ENCODE measurements around the gene BID. TPM values are rescaled to one million over a fixed set of nuclear protein-coding genes. Genes with fewer than 3 reads are reported as not detected.
A peak's percentile ranks its signal among the peaks of the same experiment; 100 is the strongest.

The BID gene
- total RNA-seq, 1 donor from 2014 or later, result 33.6 TPM

DNA sequence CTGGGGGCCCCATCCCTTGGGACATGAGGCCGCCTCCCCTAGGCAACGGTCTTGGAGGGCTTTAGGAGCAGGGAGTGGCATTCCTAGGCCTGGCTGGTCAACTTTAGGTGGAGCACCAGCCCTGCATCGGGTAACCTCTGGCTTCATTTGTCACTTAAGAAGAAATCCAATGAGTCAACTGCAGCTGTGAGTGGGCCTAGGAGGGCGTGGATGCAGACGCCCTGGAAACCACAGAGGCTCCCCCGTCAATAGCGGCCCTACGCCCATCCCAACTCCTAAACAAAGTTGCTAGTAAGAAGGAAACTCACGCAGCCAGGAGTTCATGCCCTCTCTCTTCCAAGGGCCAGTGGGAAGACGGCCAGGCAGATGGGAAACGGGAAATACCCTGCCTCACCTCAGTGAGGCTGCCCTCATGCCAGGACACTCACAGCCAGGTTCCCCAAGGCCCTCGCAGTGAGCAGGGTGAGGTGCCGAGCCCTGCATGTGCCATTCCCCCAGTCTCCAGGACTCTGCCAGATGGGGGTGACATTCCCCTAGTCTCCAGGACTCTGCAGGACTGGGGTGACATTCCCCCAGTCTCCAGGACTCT is 20.8 kb downstream of the BID start:
- H3K4me3 ChIP-seq (ENCODE audit: low read depth, low read length), result no peak overlapping the region
- no peak for DNase-seq (ENCODE audit: low read depth)
- TF ChIP-seq, protein P1, sequence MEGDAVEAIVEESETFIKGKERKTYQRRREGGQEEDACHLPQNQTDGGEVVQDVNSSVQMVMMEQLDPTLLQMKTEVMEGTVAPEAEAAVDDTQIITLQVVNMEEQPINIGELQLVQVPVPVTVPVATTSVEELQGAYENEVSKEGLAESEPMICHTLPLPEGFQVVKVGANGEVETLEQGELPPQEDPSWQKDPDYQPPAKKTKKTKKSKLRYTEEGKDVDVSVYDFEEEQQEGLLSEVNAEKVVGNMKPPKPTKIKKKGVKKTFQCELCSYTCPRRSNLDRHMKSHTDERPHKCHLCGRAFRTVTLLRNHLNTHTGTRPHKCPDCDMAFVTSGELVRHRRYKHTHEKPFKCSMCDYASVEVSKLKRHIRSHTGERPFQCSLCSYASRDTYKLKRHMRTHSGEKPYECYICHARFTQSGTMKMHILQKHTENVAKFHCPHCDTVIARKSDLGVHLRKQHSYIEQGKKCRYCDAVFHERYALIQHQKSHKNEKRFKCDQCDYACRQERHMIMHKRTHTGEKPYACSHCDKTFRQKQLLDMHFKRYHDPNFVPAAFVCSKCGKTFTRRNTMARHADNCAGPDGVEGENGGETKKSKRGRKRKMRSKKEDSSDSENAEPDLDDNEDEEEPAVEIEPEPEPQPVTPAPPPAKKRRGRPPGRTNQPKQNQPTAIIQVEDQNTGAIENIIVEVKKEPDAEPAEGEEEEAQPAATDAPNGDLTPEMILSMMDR (conservative IDR thresholded peaks at IDR 0.05; ENCODE audit: low read depth, low read length), result no peak

DNA sequence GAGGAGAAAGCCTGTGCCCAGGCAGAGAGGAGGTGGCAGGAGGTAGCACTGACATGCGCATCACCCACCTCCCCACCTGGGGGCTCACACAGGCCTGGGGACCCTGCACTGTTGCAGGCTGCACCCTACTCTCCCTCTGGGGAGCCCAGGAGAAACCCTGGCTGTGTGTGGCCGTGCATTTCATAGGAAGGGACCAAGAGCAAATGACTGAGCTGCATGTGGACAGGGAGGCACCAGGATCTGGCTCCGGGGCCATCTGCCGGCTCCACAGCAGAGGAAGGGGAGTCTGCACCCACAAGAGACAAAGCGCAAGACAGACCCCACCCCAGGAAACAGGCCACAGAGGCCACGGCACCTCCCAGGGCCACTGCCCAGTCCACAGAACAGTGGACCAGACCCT is 22.7 kb downstream of the BID start:
- H3K4me3 ChIP-seq (ENCODE audit: low read depth, low read length), result no peak overlapping the region
- DNase-seq (ENCODE audit: low read depth), result no peak
- TF ChIP-seq, protein P1 (conservative IDR thresholded peaks at IDR 0.05; ENCODE audit: low read depth, low read length), result no peak

DNA sequence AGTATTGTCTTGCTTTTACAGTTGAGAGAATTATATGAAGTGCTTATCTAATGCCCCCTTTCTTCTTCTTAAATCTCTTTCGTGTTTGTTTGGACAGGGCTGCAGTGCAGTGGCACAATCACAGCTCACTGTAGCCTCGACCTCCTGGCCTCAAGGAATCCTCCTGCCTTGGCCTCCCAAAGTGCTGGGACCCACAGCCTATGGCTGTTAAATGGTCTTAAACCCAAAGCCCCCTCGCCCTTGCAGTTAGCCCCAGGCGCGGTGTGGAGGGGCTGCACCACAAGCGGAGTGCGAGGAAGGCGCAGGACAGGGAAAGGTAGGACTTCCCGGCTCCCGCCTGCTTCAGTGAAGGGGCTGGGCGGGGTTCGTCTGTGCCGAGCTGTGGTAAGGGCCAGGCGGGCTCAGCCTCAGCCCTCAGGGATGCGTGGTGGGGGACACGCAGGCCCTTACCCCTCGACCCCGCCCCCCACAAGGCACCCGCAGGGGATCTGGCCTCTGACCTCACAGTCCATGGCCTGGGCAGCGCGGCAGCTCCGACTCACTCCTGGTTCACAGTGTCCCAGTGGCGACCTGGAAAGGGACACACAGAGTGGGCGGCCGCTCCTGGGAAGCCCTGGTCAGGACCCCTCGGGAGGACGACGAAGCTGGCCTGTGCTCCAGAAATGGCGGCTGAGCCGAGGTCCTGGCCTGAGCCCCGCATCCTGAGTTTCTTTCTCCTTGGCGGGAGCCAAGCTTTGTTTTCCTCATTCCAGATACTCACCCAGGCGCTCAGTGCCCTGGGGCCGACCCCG is 24.5 kb downstream of the BID start:
- no peak for DNase-seq (ENCODE audit: low read depth)

DNA sequence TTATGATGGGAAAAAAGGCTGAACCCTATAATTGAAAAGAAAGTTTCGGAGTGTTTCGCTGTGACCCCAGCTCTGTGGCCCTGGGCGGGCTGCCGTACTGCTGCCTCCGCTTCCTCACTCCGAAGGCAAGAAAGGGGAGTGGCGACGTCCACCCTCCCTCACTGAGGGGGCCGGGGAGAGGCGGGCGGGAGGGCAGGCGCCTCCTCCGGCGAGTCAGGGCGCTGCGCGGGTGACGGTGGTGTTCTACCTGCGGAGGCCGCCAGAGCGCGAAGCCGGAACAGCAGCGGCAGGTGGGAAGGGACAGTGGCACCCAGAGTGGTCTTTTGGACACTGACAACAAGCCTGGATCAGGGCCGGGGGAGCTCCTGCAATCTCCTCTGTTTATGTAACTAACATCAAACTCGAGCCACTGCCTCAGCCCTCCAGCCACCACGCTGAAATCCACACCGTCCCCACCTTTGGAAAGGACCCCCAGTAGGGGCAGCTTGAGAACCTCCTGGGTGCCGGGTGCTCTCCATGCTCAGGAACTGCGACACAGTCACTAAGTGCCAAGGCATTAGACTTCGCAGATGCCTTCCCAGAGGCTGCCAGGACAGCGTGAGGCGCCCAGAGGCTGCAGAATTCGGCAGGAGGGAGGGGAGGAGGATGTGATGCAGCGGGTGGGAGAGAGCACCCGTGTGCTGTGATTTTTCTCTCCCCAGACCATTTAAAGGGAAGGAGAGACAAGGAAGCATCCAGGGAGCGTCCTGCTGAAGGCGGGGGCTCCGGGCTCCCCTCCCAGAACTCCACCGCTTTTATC is 25.5 kb downstream of the BID start:
- no peak overlapping the region for H3K4me3 ChIP-seq (ENCODE audit: low read depth, low read length)
- DNase-seq (ENCODE audit: low read depth), result no peak

More for the DNA sequence above, 24.5 kb downstream of the BID start:
- TF ChIP-seq, protein P1 (conservative IDR thresholded peaks at IDR 0.05; ENCODE audit: low read depth, low read length), result no peak
- H3K4me3 ChIP-seq (ENCODE audit: low read depth, low read length), result no peak overlapping the region

DNA sequence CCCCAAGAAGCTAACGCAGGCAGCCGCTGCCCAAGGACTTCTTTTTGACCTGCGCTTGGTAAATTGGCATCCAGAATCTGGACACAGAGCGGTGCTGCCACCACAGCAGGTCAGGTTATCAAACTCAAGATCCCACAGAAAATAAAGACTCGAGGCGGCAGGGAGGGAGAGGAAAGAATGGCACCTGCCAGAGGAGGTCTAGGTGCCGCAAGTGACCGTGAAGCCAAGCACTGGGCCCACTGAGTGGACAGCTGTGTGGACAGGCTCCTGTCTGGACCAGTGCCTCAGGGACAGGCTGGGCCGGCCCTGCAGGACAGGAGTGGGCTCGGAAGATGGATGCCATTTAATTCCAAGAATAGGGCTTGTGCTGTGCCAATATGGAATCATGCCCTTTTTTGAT is 27.4 kb downstream of the BID start:
- TF ChIP-seq, protein P1 (conservative IDR thresholded peaks at IDR 0.05; ENCODE audit: low read depth, low read length), result no peak
- H3K4me3 ChIP-seq (ENCODE audit: low read depth, low read length), result no peak overlapping the region
- no peak for DNase-seq (ENCODE audit: low read depth)

More for the DNA sequence above, 25.5 kb downstream of the BID start:
- TF ChIP-seq, protein P1 (conservative IDR thresholded peaks at IDR 0.05; ENCODE audit: low read depth, low read length), result peak; percentile 18

DNA sequence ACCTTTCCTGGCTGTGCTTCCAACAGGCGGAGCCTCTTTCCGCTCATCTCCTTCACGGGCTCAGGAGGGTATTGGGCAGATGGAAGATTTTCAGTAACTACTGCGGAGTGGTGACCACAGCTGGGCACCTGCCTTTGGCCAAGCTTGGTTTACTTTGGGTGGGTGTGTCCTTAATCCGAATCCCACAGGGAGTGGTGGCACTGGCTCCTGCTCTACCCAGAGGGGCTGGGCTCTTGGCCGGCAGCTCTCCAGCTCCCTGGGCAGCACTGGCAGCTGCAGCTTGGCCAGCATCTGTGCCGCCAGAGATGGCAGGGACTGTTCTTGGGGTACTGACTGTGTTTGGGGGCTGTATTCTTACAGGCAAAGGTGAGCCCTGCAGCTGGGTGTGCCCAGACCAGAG is 29.8 kb downstream of the BID start:
- no peak for DNase-seq (ENCODE audit: low read depth)
- TF ChIP-seq, protein P1 (conservative IDR thresholded peaks at IDR 0.05; ENCODE audit: low read depth, low read length), result no peak
- H3K4me3 ChIP-seq (ENCODE audit: low read depth, low read length), result no peak overlapping the region
